Measurements from ENCODE around the gene LHFPL2. TPM values are rescaled to one million over a fixed set of nuclear protein-coding genes. Genes with fewer than 3 reads are reported as not detected.

LHFPL2 gene
- total RNA-seq, 1 experiment from 2014 or later = 17.9 TPM

DNA sequence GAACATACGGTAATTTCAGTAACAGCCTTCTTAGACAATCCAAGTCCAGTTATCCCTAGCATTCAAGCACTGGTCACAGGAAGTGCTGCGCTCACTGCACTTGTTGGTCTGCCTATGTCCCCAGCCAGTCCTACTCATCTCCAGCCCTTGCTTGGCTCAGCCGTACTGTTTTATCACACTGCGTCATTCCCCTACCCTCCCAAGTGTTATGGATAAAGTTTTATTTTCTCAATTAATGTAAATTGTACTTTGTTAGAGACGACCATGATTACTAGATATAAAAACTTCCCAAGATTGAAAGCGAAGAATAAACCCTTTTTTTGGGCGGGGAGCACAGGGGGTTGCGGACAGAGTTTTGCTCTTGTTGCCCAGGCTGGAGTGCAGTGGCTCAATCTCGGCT lies 49.6 kb downstream of the LHFPL2 start:
- Histone ChIP-seq H3K27me3 (ENCODE audit: insufficient read depth, low read length) (no peaks in the 10 kb centered on the region), H3K4me1 (ENCODE audit: control insufficient read depth in 1 of 2, insufficient read depth in 2 of 2, low read length in 2 of 2) (peaks cover 38 to 50% of the 10 kb centered on the region in 2 experiments), H3K4me2 (ENCODE audit: low read length) (no peak overlapping the region), H3K36me3 (ENCODE audit: control insufficient read depth in 1 of 2, insufficient read depth in 2 of 2, low read length in 2 of 2) (no peaks in the 10 kb centered on the region), H3K4me3 (replicated peaks in 1 of 2; ENCODE audit: low read depth in 1 of 2, low read length in 2 of 2) (no peak overlapping the region), H4K20me1 (ENCODE audit: insufficient read depth) (no peaks in the 10 kb centered on the region), H2AFZ (ENCODE audit: low read depth, low read length, poor library complexity, severe bottlenecking) (no peak overlapping the region), H3K79me2 (ENCODE audit: insufficient read depth, low read length) (peaks cover 6% of the 10 kb centered on the region; the same call in 1 of the 2 replicates), H3K27ac (ENCODE audit: low read depth, low read length) (no peak overlapping the region), H3K9ac (ENCODE audit: low read length) (no peak overlapping the region), H3K9me2 (ENCODE audit: insufficient read depth) (no peaks in the 10 kb centered on the region), H3K9me3 (ENCODE audit: control insufficient read depth in 1 of 2, insufficient read depth in 1 of 2, low read depth in 1 of 2, low read length in 2 of 2) (no peaks in the 10 kb centered on the region)
- intact Hi-C loops (cut with micrococcal nuclease) = no loop called here
- RAD21 ChIA-PET (ENCODE audit: low non-redundant PET in 1 of 2, low total read pairs in 2 of 2, uncharacterized antibody in 2 of 2, unreplicated experiment in 2 of 2) = no interaction called here
- no TSS peak for BruUV-seq (replicated peaks)
- ATAC-seq = no peak
- CTCF ChIA-PET = no interaction called here
- POLR2A ChIA-PET = no interaction called here
- TF ChIP-seq FOSL1 (IDR thresholded peaks at IDR 0.05; ENCODE audit: low read depth) (no peak), EGR1 (IDR thresholded peaks at IDR 0.05; ENCODE audit: low read depth) (no peak), ELF1 (IDR thresholded peaks at IDR 0.05; ENCODE audit: borderline replicate concordance, low read depth) (no peak), EZH2 (IDR thresholded peaks at IDR 0.05) (no peak), RAD21 (IDR thresholded peaks at IDR 0.05; ENCODE audit: low read depth) (no peak), EZH2phosphoT487 (IDR thresholded peaks at IDR 0.05; ENCODE audit: borderline replicate concordance) (no peak), CEBPB (IDR thresholded peaks at IDR 0.05; ENCODE audit: low read depth) (no peak), CBX3 (IDR thresholded peaks at IDR 0.05; ENCODE audit: low read depth) (no peak), SP1 (IDR thresholded peaks at IDR 0.05; ENCODE audit: low read depth) (no peak), ATF3 (IDR thresholded peaks at IDR 0.05) (no peak), YY1 (IDR thresholded peaks at IDR 0.05; ENCODE audit: extremely low read depth, insufficient replicate concordance, low read depth, low read length) (no peak)
- TF ChIP-seq, protein P1, sequence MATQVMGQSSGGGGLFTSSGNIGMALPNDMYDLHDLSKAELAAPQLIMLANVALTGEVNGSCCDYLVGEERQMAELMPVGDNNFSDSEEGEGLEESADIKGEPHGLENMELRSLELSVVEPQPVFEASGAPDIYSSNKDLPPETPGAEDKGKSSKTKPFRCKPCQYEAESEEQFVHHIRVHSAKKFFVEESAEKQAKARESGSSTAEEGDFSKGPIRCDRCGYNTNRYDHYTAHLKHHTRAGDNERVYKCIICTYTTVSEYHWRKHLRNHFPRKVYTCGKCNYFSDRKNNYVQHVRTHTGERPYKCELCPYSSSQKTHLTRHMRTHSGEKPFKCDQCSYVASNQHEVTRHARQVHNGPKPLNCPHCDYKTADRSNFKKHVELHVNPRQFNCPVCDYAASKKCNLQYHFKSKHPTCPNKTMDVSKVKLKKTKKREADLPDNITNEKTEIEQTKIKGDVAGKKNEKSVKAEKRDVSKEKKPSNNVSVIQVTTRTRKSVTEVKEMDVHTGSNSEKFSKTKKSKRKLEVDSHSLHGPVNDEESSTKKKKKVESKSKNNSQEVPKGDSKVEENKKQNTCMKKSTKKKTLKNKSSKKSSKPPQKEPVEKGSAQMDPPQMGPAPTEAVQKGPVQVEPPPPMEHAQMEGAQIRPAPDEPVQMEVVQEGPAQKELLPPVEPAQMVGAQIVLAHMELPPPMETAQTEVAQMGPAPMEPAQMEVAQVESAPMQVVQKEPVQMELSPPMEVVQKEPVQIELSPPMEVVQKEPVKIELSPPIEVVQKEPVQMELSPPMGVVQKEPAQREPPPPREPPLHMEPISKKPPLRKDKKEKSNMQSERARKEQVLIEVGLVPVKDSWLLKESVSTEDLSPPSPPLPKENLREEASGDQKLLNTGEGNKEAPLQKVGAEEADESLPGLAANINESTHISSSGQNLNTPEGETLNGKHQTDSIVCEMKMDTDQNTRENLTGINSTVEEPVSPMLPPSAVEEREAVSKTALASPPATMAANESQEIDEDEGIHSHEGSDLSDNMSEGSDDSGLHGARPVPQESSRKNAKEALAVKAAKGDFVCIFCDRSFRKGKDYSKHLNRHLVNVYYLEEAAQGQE (IDR thresholded peaks at IDR 0.05; ENCODE audit: low read depth) = no peak
- TF ChIP-seq, protein P2, sequence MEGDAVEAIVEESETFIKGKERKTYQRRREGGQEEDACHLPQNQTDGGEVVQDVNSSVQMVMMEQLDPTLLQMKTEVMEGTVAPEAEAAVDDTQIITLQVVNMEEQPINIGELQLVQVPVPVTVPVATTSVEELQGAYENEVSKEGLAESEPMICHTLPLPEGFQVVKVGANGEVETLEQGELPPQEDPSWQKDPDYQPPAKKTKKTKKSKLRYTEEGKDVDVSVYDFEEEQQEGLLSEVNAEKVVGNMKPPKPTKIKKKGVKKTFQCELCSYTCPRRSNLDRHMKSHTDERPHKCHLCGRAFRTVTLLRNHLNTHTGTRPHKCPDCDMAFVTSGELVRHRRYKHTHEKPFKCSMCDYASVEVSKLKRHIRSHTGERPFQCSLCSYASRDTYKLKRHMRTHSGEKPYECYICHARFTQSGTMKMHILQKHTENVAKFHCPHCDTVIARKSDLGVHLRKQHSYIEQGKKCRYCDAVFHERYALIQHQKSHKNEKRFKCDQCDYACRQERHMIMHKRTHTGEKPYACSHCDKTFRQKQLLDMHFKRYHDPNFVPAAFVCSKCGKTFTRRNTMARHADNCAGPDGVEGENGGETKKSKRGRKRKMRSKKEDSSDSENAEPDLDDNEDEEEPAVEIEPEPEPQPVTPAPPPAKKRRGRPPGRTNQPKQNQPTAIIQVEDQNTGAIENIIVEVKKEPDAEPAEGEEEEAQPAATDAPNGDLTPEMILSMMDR (IDR thresholded peaks at IDR 0.05 in 2 of 3, conservative IDR thresholded peaks at IDR 0.05 in 1 of 3; ENCODE audit: borderline replicate concordance in 1 of 3, insufficient read depth in 1 of 3, low read depth in 2 of 3, low read length in 2 of 3) = no peak
- no peak for DNase-seq (ENCODE audit: low read depth, low spot score)
